ENCODE results near the gene ADRB1.

GRCh38 chr10:114058297-114058696 lies 14.6 kb downstream of the ADRB1 start:
- TF ChIP-seq EZH2phosphoT487 (IDR thresholded peaks at IDR 0.05; ENCODE audit: low read depth, severe bottlenecking, unreplicated experiment) = no peak
- no peak for TF ChIP-seq CTCF (IDR thresholded peaks at IDR 0.05; ENCODE audit: poor library complexity)

Measured in hepatocyte (in vitro differentiated cells).